ENCODE data around the gene NUDT5.

Gene NUDT5

DNA sequence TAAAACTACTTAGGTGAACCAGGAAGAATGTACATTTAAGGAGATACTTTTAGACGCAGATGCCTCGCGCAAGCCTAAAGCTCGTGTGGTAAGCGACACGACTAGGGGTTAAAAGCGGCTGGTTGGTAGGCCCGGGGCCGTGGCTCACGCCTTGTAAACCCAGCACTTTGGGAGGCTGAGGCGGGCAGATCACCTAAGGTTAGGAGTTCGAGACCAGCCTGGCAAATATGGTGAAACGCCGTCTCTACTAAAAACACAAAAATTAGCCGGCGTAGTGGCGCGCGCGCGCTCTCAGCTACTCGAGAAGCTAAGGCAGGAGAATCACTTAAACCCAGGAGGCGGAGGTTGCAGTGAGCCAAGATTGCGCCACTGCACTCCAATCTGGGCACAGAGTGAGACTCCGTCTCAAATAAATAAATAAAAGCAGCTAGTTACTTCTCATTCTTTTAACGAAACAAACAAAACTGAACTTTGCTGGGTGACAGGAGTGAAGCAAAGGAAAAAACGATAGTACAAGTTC lies 879 bp downstream of the NUDT5 start:
- TF ChIP-seq, protein P1, sequence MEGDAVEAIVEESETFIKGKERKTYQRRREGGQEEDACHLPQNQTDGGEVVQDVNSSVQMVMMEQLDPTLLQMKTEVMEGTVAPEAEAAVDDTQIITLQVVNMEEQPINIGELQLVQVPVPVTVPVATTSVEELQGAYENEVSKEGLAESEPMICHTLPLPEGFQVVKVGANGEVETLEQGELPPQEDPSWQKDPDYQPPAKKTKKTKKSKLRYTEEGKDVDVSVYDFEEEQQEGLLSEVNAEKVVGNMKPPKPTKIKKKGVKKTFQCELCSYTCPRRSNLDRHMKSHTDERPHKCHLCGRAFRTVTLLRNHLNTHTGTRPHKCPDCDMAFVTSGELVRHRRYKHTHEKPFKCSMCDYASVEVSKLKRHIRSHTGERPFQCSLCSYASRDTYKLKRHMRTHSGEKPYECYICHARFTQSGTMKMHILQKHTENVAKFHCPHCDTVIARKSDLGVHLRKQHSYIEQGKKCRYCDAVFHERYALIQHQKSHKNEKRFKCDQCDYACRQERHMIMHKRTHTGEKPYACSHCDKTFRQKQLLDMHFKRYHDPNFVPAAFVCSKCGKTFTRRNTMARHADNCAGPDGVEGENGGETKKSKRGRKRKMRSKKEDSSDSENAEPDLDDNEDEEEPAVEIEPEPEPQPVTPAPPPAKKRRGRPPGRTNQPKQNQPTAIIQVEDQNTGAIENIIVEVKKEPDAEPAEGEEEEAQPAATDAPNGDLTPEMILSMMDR (IDR thresholded peaks at IDR 0.05; ENCODE audit: low read depth, low read length): no peak
- no peak for DNase-seq (ENCODE audit: low read depth, low spot score)
- in situ Hi-C loops (cut with HindIII; ENCODE audit: low sequenced_read_pairs): no loop called here

DNA sequence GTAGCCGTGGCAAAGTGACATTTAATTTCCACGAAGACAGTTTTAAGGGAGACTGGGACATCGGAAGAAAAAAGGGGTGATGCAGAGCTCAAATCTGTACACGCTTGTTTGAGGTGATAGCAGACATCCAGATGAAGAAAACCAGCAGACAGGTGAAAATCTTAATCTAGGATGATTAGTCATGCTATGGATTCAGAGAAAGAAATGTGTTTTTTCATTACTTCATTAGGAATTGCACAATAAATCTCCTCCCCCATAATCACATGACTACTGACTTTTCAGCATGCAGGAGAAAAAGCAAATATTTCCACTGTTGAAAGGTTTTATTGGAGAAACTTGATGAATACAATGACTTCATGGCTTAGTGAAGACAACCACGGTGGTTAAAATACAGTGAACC lies 2.5 kb downstream of the NUDT5 start:
- DNase-seq (ENCODE audit: low read depth, low spot score): no peak
- TF ChIP-seq, protein P1 (IDR thresholded peaks at IDR 0.05; ENCODE audit: low read depth, low read length): no peak
- in situ Hi-C loops (cut with HindIII; ENCODE audit: low sequenced_read_pairs): no loop called here
- H3K4me3 ChIP-seq (ENCODE audit: low read depth, low read length): no peak overlapping the region

More for the DNA sequence above, 879 bp downstream of the NUDT5 start:
- peak overlapping the region; percentile 93 for H3K4me3 ChIP-seq (ENCODE audit: low read depth, low read length)

DNA sequence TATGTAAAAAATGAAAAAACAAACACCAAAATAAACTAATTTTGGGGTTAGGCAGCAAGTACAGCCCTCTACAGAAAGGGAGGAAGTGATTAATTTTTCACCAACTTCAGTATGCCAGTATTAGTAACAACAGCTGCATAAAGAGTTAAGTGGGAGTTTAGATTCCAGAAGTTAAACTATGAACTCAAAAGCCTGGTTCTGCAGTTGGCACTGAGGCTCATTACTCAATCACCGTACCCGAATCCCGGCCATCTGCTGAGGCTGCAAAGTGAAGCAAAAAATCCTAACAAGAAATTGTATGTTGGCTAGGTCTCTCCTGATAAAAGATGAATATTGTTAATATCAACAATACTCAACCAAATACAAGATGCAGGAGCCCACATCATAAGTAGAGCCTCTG lies 4.0 kb downstream of the NUDT5 start:
- DNase-seq (ENCODE audit: low read depth, low spot score): no peak
- in situ Hi-C loops (cut with HindIII; ENCODE audit: low sequenced_read_pairs): no loop called here
- H3K4me3 ChIP-seq (ENCODE audit: low read depth, low read length): no peak overlapping the region

GRCh38 chr10:12189426-12189825 lies 6.3 kb downstream of the NUDT5 start:
- in situ Hi-C loops (cut with HindIII; ENCODE audit: low sequenced_read_pairs): no loop called here
- DNase-seq (ENCODE audit: low read depth, low spot score): no peak
- TF ChIP-seq, protein P1 (IDR thresholded peaks at IDR 0.05; ENCODE audit: low read depth, low read length): no peak
- no peak overlapping the region for H3K4me3 ChIP-seq (ENCODE audit: low read depth, low read length)

More for the DNA sequence above, 4.0 kb downstream of the NUDT5 start:
- TF ChIP-seq, protein P1 (IDR thresholded peaks at IDR 0.05; ENCODE audit: low read depth, low read length): no peak

GRCh38 chr10:12188656-12189055 lies 7.0 kb downstream of the NUDT5 start:
- in situ Hi-C loops (cut with HindIII; ENCODE audit: low sequenced_read_pairs): no loop called here
- DNase-seq (ENCODE audit: low read depth, low spot score): no peak
- H3K4me3 ChIP-seq (ENCODE audit: low read depth, low read length): no peak overlapping the region
- TF ChIP-seq, protein P1 (IDR thresholded peaks at IDR 0.05; ENCODE audit: low read depth, low read length): no peak

- TF ChIP-seq, protein P1 (IDR thresholded peaks at IDR 0.05; ENCODE audit: low read depth, low read length): no peak
- no peak overlapping the region for H3K4me3 ChIP-seq (ENCODE audit: low read depth, low read length)
- DNase-seq (ENCODE audit: low read depth, low spot score): no peak
- in situ Hi-C loops (cut with HindIII; ENCODE audit: low sequenced_read_pairs): no loop called here
Observed at GRCh38 chr10:12187321-12187905, 8.3 kb downstream of the NUDT5 start.

Measured in astrocyte of the spinal cord (primary cell).